BJ (cell line): Measurements from ENCODE around the gene ZNF714. TPM values are rescaled to one million over a fixed set of nuclear protein-coding genes. Genes with fewer than 3 reads are reported as not detected.

Experiments used
- CTCF ChIA-PET: fragments of 350-600 bp; formaldehyde crosslinking; extraction: SDS; loops from one replicate; lab custom pipeline; 2021; ENCODE audit warnings: antibody characterized with exemption, inconsistent platforms; lab: Yijun Ruan, JAX
- POLR2A ChIA-PET: fragments of 300-600 bp; sonication (Branson Sonifier 250); formaldehyde crosslinking; extraction: SDS; loops from one replicate; lab custom pipeline; 2021; ENCODE audit warnings: antibody characterized with exemption; lab: Charles Lee
- DNase-seq: peaks from one replicate; pipeline ENCODE4 v3.0.0-alpha.2; 2011; ENCODE audit warnings: low read depth
- H3K27me3 ChIP-seq: 2 replicates; pipeline ENCODE4 v1.6.0; 2011; ENCODE audit warnings: low read length; ENCODE audit not compliant: control insufficient read depth, insufficient read depth
- H3K36me3 ChIP-seq: 2 replicates; pipeline ENCODE4 v1.5.1; 2011; ENCODE audit warnings: low read length; ENCODE audit not compliant: control insufficient read depth, insufficient read depth
- H3K4me3 ChIP-seq: 2 replicates; pipeline ENCODE4 v1.5.1; 2011; ENCODE audit warnings: low read depth, mild to moderate bottlenecking, control low read depth, low read length
- polyA plus RNA-seq: library from polyadenylated mRNA; depleted of rRNA; stranded (reverse); fragments of >200 nt; gene quantifications from 2 replicates; pipeline ENCODE4 v1.2.3, GENCODE V29; 2011
- TF ChIP-seq, protein P1 (sequence below): IDR thresholded peaks from 2 replicates; pipeline ENCODE4 v1.5.1; 2011; ENCODE audit warnings: low read depth, mild to moderate bottlenecking, control low read depth, inconsistent platforms, low read length, moderate library complexity; ENCODE audit not compliant: insufficient read depth

The ZNF714 gene
- polyA plus RNA-seq, 1 experiment = 5.6 TPM

GRCh38 chr19:21065336-21065735 is 16.7 kb upstream of the ZNF714 start:
- TF ChIP-seq, protein P1, sequence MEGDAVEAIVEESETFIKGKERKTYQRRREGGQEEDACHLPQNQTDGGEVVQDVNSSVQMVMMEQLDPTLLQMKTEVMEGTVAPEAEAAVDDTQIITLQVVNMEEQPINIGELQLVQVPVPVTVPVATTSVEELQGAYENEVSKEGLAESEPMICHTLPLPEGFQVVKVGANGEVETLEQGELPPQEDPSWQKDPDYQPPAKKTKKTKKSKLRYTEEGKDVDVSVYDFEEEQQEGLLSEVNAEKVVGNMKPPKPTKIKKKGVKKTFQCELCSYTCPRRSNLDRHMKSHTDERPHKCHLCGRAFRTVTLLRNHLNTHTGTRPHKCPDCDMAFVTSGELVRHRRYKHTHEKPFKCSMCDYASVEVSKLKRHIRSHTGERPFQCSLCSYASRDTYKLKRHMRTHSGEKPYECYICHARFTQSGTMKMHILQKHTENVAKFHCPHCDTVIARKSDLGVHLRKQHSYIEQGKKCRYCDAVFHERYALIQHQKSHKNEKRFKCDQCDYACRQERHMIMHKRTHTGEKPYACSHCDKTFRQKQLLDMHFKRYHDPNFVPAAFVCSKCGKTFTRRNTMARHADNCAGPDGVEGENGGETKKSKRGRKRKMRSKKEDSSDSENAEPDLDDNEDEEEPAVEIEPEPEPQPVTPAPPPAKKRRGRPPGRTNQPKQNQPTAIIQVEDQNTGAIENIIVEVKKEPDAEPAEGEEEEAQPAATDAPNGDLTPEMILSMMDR = no peak
- H3K4me3 ChIP-seq = no peak overlapping the region
- H3K36me3 ChIP-seq = no peaks in the 10 kb centered on the region
- no peak for DNase-seq
- POLR2A ChIA-PET = no interaction called here
- CTCF ChIA-PET = no interaction called here
- no peaks in the 10 kb centered on the region for H3K27me3 ChIP-seq

- Histone ChIP-seq H3K27me3 (no peaks in the 10 kb centered on the region), H3K4me3 (no peak overlapping the region), H3K36me3 (no peaks in the 10 kb centered on the region)
- POLR2A ChIA-PET = no interaction called here
- DNase-seq = peak; percentile 29
- CTCF ChIA-PET = no interaction called here
- TF ChIP-seq, protein P1 = no peak
Measured at GRCh38 chr19:21084343-21084742, 2.3 kb downstream of the ZNF714 start.

DNA sequence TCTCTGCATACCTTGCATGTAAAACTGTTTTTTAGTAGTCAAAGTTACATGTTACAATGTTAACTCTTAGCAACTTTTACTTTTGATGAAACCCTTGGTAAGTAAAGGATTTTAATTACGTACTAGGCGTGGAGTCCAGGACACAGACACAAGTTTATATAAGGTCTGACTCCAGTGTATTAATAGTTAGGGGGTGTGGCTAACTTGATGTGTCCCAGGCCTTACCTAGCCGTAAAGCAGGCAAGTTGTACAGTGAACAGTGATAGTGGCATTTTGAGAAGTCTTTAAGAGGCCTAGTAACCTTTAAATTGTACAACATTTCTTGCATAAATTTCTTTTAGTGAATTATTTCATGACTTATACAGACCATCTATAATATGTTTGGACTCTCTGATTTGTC is 5.9 kb downstream of the ZNF714 start:
- Histone ChIP-seq H3K4me3 (no peak overlapping the region), H3K27me3 (no peaks in the 10 kb centered on the region), H3K36me3 (no peaks in the 10 kb centered on the region)
- POLR2A ChIA-PET = no interaction called here
- DNase-seq = no peak
- CTCF ChIA-PET = no interaction called here
- TF ChIP-seq, protein P1 = no peak

DNA sequence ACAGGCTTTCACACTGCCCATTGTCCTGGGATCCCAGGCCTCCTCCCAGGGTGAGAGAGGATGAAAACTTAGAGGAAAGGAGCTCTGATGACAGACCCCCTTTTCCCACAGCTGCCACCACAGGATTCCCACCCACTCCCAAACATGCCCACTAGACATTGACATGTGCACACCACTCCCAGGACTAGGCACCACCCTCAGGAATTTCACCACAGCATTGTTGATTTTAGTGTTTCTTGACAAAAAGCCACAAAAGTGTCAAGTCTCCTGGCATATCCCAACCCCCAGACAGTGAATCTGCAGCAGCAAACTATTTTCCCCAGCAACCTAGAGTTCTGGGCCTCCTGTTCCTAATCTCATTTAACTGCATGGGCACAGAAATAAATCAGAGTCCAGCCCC is 10.1 kb downstream of the ZNF714 start:
- POLR2A ChIA-PET = no interaction called here
- peak; percentile 3 for DNase-seq
- CTCF ChIA-PET = no interaction called here
- Histone ChIP-seq H3K27me3 (no peaks in the 10 kb centered on the region), H3K36me3 (no peaks in the 10 kb centered on the region), H3K4me3 (no peak overlapping the region)
- TF ChIP-seq, protein P1 = no peak

DNA sequence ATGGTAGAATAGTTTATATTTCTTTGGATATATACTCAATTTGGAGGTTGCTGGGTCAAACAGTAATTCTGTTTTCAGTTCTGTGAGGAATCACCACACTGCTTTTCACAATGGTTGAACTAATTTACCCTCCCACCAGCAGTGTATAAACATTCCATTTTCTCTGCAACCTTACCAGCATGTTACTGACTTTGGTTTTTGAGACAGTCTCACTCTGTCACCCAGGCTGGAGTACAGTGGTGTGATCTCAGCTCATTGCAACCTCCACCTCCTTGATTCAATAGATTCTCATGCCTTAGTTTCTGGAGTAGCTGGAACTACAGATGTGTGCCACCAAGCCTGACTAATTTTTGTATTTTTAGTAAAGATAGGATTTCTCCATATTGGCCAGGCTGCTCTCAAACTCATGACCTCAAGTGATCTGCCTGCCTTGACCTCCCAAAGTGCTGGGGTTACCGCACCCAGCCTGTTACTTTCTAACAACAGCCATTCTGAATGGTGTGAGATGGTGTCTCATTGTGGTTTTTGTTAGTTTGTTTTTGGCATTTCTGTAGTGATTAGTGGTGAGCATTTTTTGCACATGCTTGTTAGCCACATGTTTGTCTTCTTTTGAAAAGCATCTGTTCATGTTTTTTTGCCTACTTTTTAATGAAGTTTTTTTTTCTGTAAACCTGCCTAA is 12.5 kb downstream of the ZNF714 start:
- no peaks in the 10 kb centered on the region for H3K27me3 ChIP-seq
- TF ChIP-seq, protein P1 = no peak
- no peak overlapping the region for H3K4me3 ChIP-seq
- no peaks in the 10 kb centered on the region for H3K36me3 ChIP-seq
- DNase-seq = no peak
- POLR2A ChIA-PET = no interaction called here
- CTCF ChIA-PET = no interaction called here
